Fibroblast of skin of abdomen (primary cell): ENCODE measurements around the gene SPINK4.

Experiments
- DNase-seq: peaks from one replicate; pipeline ENCODE4 v3.0.0-alpha.2; 2013

Gene SPINK4

DNA sequence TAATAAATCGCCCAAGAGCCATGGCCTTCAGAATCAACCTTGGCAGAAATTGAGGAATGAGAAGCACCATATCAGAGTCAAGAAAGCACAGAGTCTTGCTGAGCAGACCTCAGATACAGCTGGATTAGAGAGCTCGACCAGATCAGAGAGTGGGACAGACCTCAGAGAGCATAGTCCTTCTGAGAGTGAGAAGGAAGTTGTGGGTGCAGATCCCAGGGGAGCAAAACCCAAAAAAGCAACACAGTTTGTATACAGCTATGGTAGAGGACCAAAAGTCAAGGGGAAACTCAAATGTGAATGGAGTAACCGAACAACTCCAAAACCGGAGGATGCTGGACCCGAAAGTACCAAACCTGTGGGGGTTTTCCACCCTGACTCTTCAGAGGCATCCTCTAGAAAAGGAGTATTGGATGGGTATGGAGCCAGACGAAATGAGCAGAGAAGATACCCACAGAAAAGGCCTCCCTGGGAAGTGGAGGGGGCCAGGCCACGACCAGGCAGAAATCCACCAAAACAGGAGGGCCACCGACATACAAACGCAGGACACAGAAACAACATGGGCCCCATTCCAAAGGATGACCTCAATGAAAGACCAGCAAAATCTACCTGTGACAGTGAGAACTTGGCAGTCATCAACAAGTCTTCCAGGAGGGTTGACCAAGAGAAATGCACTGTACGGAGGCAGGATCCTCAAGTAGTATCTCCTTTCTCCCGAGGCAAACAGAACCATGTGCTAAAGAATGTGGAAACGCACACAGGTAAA is 54.9 kb downstream of the SPINK4 start:
- no peak for DNase-seq

DNA sequence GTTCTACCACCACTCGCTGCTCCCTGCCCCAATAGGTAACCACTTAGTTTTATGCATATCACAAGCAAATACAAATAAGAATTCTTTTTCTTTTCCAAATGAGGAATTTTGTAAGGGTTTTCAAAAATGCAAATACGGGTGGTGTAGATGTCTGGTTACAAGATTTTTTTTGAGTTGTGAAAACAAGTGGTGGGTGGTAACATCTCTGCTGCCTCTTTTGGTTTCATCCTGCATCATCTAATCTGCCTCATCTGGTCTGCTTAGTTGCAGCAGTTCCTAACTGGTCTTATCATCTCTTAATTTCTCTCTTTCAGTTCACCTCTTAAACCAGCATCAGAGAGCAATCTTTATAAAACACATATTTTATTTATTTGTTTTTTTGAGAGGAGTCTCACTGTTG is 55.6 kb downstream of the SPINK4 start:
- DNase-seq: no peak

DNA sequence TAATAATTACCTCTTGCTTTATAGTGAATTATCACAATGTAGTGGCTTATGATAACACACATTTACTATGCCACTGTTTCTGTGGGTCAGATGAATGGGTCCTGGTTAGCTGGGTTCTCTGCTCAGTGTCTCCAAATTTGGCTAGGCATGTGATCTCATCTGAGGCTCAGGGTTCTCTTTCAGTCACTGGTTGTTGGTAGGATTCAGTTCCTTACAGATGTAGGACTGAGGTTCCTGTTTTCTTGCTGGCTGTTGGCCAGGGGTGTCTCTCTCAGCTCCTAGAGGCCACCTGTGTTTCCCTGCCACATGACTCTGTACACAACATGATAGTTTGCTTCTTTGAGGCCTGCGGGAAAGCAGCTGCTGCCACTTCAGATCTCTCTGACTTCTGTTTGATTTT is 57.5 kb downstream of the SPINK4 start:
- no peak for DNase-seq
